H1 (cell line): ENCODE results near the gene STT3B.

ENCODE experiments used
- ATF3 ChIP-seq: IDR thresholded peaks from 2 replicates; pipeline ENCODE4 v1.6.1; 2011; ENCODE audit warnings: low read depth, mild to moderate bottlenecking, low read length; ENCODE audit not compliant: insufficient read depth
- CREB1 ChIP-seq: IDR thresholded peaks from 2 replicates; pipeline ENCODE4 v1.6.1; 2012; ENCODE audit warnings: inconsistent platforms
- EP300 ChIP-seq, 2 experiments: IDR thresholded peaks; 1 replicate in 1 of 2; 2 replicates in 1 of 2; pipeline ENCODE4 v1.6.1; 2011 to 2012; ENCODE audit warnings: low read depth in 2 of 2, low read length in 2 of 2, mild to moderate bottlenecking in 2 of 2, borderline replicate concordance in 1 of 2, inconsistent platforms in 1 of 2, moderate library complexity in 1 of 2
- EZH2 ChIP-seq: fragments of 200-600 bp; sonication (generic); IDR thresholded peaks from 2 replicates; pipeline ENCODE4 v1.7.1; 2012; ENCODE audit warnings: low read depth, mild to moderate bottlenecking, moderate library complexity, low read length, inconsistent platforms; ENCODE audit not compliant: severe bottlenecking
- HDAC2 ChIP-seq, 2 experiments: fragments of 300-600 bp in 1 of 2; sonication (generic) in 1 of 2; IDR thresholded peaks; 2 replicates each; pipeline ENCODE4 v1.6.1; 2011 to 2012; ENCODE audit warnings: low read depth in 2 of 2, low read length in 2 of 2, mild to moderate bottlenecking in 2 of 2, moderate library complexity in 2 of 2, borderline replicate concordance in 1 of 2, inconsistent platforms in 1 of 2
- JUN ChIP-seq: IDR thresholded peaks from 2 replicates; pipeline ENCODE4 v1.6.1; 2011; ENCODE audit warnings: low read depth, mild to moderate bottlenecking, improper control_type of control experiment, low read length
- POLR2A ChIP-seq, 2 experiments: IDR thresholded peaks; 1 replicate in 1 of 2; 2 replicates in 1 of 2; pipeline ENCODE4 v1.6.1; 2011; ENCODE audit warnings: low read depth in 2 of 2, low read length in 2 of 2, mild to moderate bottlenecking in 2 of 2; ENCODE audit errors: control extremely low read depth in 1 of 2
- POLR2AphosphoS5 ChIP-seq: IDR thresholded peaks from 2 replicates; pipeline ENCODE4 v1.6.1; 2011; ENCODE audit warnings: low read depth, low read length
- RFX5 ChIP-seq: IDR thresholded peaks from 2 replicates; pipeline ENCODE4 v1.6.1; 2011; ENCODE audit warnings: low read depth, low read length, improper control_type of control experiment, borderline replicate concordance
- SIN3A ChIP-seq, 2 experiments: IDR thresholded peaks in 1 of 2; conservative IDR thresholded peaks in 1 of 2; 2 replicates each; pipeline ENCODE4 v1.6.1; 2011 to 2012; ENCODE audit warnings: low read length in 2 of 2, improper control_type of control experiment in 1 of 2, low read depth in 1 of 2, mild to moderate bottlenecking in 1 of 2
- ZNF274 ChIP-seq: IDR thresholded peaks from 2 replicates; pipeline ENCODE4 v1.7.0; 2012; ENCODE audit warnings: low read length, borderline replicate concordance; ENCODE audit errors: extremely low read depth
- TF ChIP-seq, protein P1 (sequence below), 3 experiments: IDR thresholded peaks; 1 replicate in 2 of 3; 2 replicates in 1 of 3; pipeline versions ENCODE4 v1.5.1 to v1.6.1; 2011; ENCODE audit warnings: low read length in 3 of 3, mild to moderate bottlenecking in 3 of 3, inconsistent platforms in 2 of 3, low read depth in 1 of 3, moderate library complexity in 1 of 3; ENCODE audit not compliant: insufficient read depth in 1 of 3; ENCODE audit errors: control extremely low read depth in 1 of 3

DNA sequence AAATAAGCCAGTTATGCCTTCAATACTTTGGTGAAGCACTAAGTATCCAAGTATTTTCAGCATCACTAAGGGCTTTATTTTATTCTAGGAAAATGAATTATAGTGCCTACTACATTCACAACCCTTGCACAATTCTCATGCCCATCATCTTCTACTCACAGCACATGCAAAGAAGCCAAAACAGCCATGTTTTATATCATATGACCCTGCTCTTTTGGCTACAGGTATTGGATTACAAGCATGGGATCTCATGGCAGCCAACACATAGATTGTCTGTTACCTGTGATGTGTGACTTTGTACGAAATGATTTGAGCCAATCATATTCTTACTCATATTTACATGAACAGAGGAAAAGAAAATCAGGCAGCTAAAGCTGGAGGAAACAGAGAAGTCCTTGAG, 38.6 kb downstream of the STT3B start:
- TF ChIP-seq POLR2A (IDR thresholded peaks at IDR 0.05; ENCODE audit: control extremely low read depth in 1 of 2, low read depth in 2 of 2, low read length in 2 of 2) (no peak), ATF3 (no peak), POLR2AphosphoS5 (no peak), SIN3A (conservative IDR thresholded peaks at IDR 0.05 in 1 of 2, IDR thresholded peaks at IDR 0.05 in 1 of 2; ENCODE audit: low read depth in 1 of 2, low read length in 2 of 2) (no peak), CREB1 (no peak), EZH2 (no peak), EP300 (IDR thresholded peaks at IDR 0.05; ENCODE audit: borderline replicate concordance in 1 of 2, low read depth in 2 of 2, low read length in 2 of 2) (no peak), JUN (no peak), HDAC2 (IDR thresholded peaks at IDR 0.05; ENCODE audit: borderline replicate concordance in 1 of 2, low read depth in 2 of 2, low read length in 2 of 2) (no peak), RFX5 (no peak), ZNF274 (no peak)
- TF ChIP-seq, protein P1, sequence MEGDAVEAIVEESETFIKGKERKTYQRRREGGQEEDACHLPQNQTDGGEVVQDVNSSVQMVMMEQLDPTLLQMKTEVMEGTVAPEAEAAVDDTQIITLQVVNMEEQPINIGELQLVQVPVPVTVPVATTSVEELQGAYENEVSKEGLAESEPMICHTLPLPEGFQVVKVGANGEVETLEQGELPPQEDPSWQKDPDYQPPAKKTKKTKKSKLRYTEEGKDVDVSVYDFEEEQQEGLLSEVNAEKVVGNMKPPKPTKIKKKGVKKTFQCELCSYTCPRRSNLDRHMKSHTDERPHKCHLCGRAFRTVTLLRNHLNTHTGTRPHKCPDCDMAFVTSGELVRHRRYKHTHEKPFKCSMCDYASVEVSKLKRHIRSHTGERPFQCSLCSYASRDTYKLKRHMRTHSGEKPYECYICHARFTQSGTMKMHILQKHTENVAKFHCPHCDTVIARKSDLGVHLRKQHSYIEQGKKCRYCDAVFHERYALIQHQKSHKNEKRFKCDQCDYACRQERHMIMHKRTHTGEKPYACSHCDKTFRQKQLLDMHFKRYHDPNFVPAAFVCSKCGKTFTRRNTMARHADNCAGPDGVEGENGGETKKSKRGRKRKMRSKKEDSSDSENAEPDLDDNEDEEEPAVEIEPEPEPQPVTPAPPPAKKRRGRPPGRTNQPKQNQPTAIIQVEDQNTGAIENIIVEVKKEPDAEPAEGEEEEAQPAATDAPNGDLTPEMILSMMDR (IDR thresholded peaks at IDR 0.05; ENCODE audit: control extremely low read depth in 1 of 3, insufficient read depth in 1 of 3, low read depth in 1 of 3, low read length in 3 of 3): no peak
